ENCODE results near the gene CHN2.
"Not testable (repeated sequence)": the region's sequence is repeated elsewhere in the genome, so short reads cannot be mapped to it uniquely, and the experiment has no call there.

The CHN2 gene

GRCh38 chr7:29184599-29184998 is 10.0 kb upstream of the CHN2 start:
- Histone ChIP-seq H3K4me3 (no peak overlapping the region), H3K27ac (no peak overlapping the region)

DNA sequence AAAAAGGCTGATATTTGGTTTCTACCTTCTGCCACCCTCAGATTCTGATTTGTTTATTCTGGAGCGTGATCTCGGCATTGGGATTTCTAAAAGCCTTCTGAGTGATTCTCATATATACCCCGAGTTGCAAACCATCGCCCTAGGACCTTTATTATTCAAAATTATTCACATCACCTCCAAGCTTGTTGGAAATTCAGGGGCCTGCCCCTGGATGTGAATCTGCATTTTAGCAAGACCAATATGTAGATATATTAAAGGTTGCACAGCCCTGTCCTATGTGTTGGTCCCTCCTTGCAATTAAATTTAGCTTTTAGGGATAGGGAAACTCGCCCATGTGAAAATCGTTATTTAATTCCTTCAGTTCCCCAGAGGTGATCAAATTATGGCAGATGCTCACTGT is 9.0 kb upstream of the CHN2 start:
- Histone ChIP-seq H3K27ac (no peak overlapping the region), H3K4me3 (no peak overlapping the region)

GRCh38 chr7:29189743-29190201 is 4.8 kb upstream of the CHN2 start:
- Histone ChIP-seq H3K4me3 (no peak overlapping the region), H3K27ac (no peak overlapping the region)

- H3K4me3 ChIP-seq: no peak overlapping the region
- no peak overlapping the region for H3K27ac ChIP-seq
Observed at GRCh38 chr7:29190349-29191045, 4.1 kb upstream of the CHN2 start.

DNA sequence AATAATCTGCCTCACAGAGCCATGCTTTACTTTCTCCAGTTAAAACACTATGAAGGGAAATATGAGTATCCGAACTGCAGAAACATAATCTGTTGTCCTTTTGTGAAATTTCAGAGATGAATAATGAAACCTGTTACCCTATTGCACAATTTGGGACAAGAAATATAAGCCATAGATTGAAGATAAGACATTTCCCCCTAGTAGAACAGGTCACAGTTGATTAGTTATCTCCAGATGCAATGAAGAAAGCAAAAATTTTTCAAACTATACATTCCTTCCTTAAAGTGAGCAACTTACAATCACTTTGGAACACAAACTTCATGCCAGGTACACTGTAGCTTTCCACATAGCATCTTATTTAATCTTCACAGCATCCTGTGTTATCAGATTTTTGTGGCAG is 2.3 kb upstream of the CHN2 start:
- Histone ChIP-seq H3K27ac (no peak overlapping the region), H3K4me3 (no peak overlapping the region)

GRCh38 chr7:29192811-29193210 is 1.8 kb upstream of the CHN2 start:
- H3K4me3 ChIP-seq: no peak overlapping the region
- no peak overlapping the region for H3K27ac ChIP-seq

DNA sequence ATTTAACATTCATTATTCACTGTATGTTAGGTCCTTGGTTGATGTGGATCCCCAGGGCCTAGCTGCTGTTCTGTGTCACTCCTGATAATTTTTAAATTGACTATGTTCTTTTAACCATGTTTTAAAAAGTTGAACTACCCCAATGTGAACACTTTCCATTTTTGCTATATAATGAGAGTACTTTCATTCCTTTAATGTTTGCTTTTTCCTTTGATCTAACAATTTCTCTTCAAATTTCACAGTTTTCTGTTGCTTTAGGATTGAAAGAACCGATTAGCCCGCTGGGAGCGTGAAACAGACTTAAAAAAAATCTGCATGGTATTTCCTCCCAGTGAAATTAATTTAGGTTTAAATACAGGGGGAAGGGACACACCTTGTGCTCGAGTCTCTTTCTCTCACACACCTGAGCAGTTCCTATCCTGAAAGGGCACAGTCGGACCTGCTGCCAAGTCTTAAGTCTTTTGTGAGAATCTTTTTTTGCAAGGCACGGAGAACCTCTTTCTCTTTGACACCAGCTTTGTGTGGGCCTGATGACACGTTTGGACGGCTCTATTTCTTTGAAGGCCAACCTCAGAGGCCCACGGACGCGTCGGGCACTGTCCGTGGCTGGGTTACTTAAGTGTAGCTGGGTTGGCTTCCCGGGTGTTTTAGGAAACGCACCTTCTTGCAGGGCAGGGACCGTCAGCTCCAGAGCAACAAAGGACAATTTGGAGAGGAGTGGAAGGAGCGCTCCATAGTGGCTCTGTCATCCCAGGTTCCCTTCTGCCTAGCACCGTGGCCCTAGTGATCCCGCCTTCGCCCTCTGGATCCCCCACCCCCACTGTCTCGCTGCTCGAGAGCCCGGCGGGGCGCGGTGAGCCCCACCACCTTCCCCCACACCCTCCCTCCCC is 1.0 kb upstream of the CHN2 start:
- Histone ChIP-seq H3K27ac (peak overlapping the region in 9 of 21 experiments; percentile 12 to 75 (median 48)), H3K4me3 (peak overlapping the region; percentile 50 to 61 (median 55))

DNA sequence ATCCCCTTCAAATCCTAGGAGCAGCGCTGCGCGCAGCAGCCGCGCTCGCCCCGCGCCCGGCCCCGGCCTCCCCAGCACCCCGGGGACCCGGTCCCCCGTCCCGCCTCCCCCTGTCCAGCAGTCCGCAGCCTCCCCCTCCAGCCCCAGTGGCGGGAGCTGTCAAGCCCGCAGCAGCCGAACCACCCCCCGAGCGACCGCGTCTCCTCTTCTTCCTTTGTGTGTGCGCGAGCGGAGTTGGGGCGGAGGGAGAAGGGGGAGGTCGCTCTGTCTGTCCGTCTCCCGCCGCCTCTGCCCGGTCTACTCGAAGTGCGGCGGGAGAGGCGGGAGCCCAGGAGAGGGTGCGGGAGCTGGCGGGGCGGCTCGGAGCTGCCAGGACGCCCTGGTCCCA is 375 bp upstream of the CHN2 start:
- H3K27ac ChIP-seq: peak overlapping the region in 15 of 21 experiments; percentile 10 to 75 (median 53)
- peak overlapping the region; percentile 50 to 61 (median 55) for H3K4me3 ChIP-seq

GRCh38 chr7:29196191-29196590 is 1.6 kb downstream of the CHN2 start:
- H3K27ac ChIP-seq: peak overlapping the region in 1 of 21 experiments; percentile 49
- peak overlapping the region in 1 of 7 experiments; percentile 58 for H3K4me3 ChIP-seq

DNA sequence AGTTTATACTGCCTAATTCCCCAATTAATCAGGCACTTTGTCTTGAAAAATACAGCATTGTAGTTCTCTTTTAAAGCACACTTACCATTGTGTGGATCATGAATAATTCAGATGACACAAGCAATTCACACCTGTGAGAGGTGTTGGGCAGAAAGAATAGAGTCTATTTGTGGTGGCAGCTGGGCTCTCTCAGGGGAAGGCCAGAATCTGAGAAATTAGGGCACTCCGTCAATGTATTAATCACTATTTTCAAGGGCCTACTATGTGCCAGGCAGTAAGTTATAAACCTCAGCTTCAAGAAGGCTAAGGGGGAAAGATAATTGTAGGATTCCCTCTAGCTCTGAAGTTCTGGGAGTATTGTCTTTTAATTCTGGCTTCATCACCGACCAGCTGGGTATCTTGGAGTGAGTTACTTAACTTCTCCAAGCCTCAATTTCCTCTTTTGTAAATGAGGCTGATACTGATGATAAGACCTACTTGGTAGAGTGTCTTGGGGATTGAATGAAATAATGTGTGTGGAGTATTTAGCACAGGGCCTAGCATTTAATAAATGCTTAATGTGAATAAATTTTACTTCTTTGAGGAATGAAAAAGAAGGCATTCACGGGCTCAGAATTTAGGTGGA is 2.5 kb downstream of the CHN2 start:
- Histone ChIP-seq H3K4me3 (no peak overlapping the region), H3K27ac (no peak overlapping the region)

GRCh38 chr7:29197916-29198315 is 3.3 kb downstream of the CHN2 start:
- no peak overlapping the region for H3K27ac ChIP-seq
- no peak overlapping the region for H3K4me3 ChIP-seq

- Histone ChIP-seq H3K27ac (no peak overlapping the region), H3K4me3 (no peak overlapping the region)
Observed at GRCh38 chr7:29199776-29200175, 5.2 kb downstream of the CHN2 start.

GRCh38 chr7:29202651-29203069 is 8.1 kb downstream of the CHN2 start:
- Histone ChIP-seq H3K27ac (no peak overlapping the region), H3K4me3 (no peak overlapping the region)

- Histone ChIP-seq H3K4me3 (no peak overlapping the region), H3K27ac (no peak overlapping the region)
Observed at GRCh38 chr7:29204491-29205272, 10.1 kb downstream of the CHN2 start.

GRCh38 chr7:29207162-29207801 is 12.7 kb downstream of the CHN2 start:
- H3K27ac ChIP-seq: no peak overlapping the region

DNA sequence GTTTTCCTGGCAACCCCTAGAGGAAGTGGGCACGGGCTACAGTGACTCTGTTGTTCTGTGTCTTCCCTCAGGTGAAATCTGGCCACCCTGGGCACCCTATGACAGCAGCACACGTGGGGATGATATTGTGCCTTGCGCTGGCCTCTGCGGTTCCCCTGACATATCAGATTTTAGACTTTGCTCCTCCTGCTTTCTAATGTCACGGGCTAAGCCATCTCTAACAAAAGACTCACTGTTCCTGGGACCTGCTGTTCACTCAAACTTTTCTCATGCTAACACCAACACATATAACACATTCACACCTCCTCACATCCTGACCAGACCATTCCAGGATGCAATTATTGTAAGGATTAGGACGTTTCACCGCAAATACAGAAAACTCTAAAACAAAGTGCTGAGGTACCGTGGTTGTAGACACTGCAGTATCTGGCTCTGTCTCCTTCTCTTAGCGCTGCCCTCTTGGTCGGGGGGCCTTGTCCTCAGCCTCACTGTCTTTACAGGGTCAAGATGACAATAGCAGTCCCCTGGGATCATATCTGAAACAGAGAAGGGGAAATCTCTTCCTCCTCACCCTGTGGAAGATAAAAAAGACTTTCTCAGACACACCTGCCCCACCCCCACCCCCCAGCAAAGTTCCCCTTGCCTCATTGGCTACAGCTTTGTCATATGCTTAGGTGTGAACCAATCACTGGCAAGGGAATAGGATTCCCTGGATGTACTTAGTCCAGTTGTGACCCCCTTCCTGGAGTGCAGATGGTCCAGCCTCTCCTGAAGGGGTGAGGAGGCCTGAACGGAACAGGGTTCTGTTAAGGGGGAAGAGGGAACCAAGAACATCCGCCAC is 14.1 kb downstream of the CHN2 start:
- Histone ChIP-seq H3K27ac (no peak overlapping the region), H3K4me3 (no peak overlapping the region)

More at GRCh38 chr7:29207162-29207801, 12.7 kb downstream of the CHN2 start:
- H3K4me3 ChIP-seq: no peak overlapping the region

DNA sequence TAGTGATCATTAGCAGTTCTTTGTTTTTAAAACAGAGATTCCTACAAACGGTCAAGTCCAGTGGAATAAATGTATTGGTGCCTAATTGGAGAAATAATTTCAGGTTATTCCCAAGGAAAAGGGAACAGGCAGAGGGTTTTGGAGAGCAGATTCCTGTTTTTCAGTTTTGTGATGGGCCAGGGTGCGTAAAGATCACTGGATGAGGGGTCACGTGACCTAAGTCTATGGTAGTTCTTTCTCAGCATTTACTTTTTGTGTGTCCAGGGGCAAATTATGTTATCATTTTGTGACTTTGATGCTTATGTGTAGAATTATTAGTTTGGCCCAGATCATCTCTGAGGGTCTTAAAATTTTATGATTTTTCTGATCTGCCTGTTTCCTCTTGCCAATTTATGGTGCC is 15.2 kb downstream of the CHN2 start:
- H3K27ac ChIP-seq: no peak overlapping the region

DNA sequence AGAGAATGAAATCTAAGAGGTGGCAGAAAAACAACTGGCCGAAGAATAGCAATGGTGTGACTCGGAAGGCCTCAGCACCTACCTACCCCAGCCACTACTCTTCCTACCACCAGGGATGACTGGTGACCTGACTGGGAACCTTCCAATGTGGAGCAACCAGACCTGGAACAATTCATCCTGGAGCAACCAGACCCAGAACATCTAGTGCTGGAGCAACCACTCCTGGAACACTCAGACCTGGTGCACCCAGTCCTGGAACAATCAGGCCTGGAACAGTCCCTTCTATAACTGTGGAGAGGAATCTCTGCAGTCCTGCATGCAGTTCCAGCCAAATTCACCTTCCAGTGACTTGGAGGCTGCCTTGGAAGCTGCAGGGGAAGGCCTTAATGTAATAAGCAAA is 18.2 kb downstream of the CHN2 start:
- not testable (repeated sequence) for H3K4me3 ChIP-seq, H3K27ac ChIP-seq

More for the DNA sequence above, 15.2 kb downstream of the CHN2 start:
- no peak overlapping the region for H3K4me3 ChIP-seq

Data from skin epidermis (tissue), 12 donors.